Astrocyte of the spinal cord (primary cell): Measurements from ENCODE around the gene CHCHD4.

Source experiments
- DNase-seq: peaks from one replicate; pipeline ENCODE4 v3.0.0; 2011; ENCODE audit warnings: low read depth, low spot score
- H3K4me3 ChIP-seq: 2 replicates; pipeline ENCODE4 v1.5.1; 2011; ENCODE audit warnings: low read depth, mild to moderate bottlenecking, low read length, moderate library complexity
- CTCF ChIP-seq: IDR thresholded peaks from 2 replicates; pipeline ENCODE4 v1.5.1; 2012; ENCODE audit warnings: low read depth, mild to moderate bottlenecking, low read length, inconsistent platforms
- in situ Hi-C: cut with HindIII; loops from 2 replicates; pipeline ENCODE4 v1.10.0; 2017; ENCODE audit warnings: low sequenced_read_pairs

Gene CHCHD4

GRCh38 chr3:14142567-14143270 lies 18.0 kb upstream of the CHCHD4 start:
- in situ Hi-C loops: no loop called here
- DNase-seq: no peak
- no peak overlapping the region for H3K4me3 ChIP-seq
- TF ChIP-seq CTCF: no peak

- in situ Hi-C loops: no loop called here
- no peak for DNase-seq
- no peak for TF ChIP-seq CTCF
- H3K4me3 ChIP-seq: no peak overlapping the region
Observed at GRCh38 chr3:14141602-14142341, 17.1 kb upstream of the CHCHD4 start.

- TF ChIP-seq CTCF: no peak
- H3K4me3 ChIP-seq: no peak overlapping the region
- in situ Hi-C loops: no loop called here
- no peak for DNase-seq
Observed at GRCh38 chr3:14141144-14141543, 16.5 kb upstream of the CHCHD4 start.

GRCh38 chr3:14140668-14141067 lies 16.0 kb upstream of the CHCHD4 start:
- in situ Hi-C loops: no loop called here
- TF ChIP-seq CTCF: no peak
- DNase-seq: no peak
- H3K4me3 ChIP-seq: no peak overlapping the region

GRCh38 chr3:14139771-14140170 lies 15.1 kb upstream of the CHCHD4 start:
- TF ChIP-seq CTCF: no peak
- in situ Hi-C loops: no loop called here
- H3K4me3 ChIP-seq: no peak overlapping the region
- DNase-seq: no peak

GRCh38 chr3:14138878-14139655 lies 14.4 kb upstream of the CHCHD4 start:
- no peak for DNase-seq
- no peak overlapping the region for H3K4me3 ChIP-seq
- TF ChIP-seq CTCF: no peak
- in situ Hi-C loops: no loop called here
